GM10847 (cell line): Measurements from ENCODE around the gene OR2T8.

Experiments used
- POLR2A ChIP-seq: IDR thresholded peaks from 2 replicates; pipeline ENCODE4 v1.6.1; 2011; ENCODE audit not compliant: insufficient read length; ENCODE audit errors: extremely low read depth

OR2T8 gene, protein sequence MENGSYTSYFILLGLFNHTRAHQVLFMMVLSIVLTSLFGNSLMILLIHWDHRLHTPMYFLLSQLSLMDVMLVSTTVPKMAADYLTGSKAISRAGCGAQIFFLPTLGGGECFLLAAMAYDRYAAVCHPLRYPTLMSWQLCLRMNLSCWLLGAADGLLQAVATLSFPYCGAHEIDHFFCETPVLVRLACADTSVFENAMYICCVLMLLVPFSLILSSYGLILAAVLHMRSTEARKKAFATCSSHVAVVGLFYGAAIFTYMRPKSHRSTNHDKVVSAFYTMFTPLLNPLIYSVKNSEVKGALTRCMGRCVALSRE

DNA sequence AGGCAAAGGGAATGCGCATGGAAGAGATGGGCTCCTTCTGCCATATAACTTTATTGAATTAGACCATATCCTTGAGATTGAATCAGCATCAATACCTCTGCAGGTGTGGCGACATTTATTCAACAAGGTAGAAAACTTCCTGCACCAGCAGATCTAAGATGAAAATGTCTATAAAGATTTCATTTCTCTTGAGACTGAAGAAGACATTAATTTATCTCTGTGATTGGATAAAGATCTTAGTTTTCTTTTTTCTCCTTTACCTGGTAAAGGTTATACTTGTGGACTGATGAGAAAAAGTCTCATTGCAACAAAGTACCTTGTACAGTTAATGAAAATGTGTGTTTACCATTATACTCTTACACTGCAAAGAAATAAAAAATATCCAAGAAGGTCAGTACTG, at the start of gene OR2T8:
TSS of gene OR2T8 (plus strand) at position 301 of the 400 bp plus-strand sequence. CDS start 766 bp downstream, outside the sequence.
- no peak for TF ChIP-seq POLR2A

DNA sequence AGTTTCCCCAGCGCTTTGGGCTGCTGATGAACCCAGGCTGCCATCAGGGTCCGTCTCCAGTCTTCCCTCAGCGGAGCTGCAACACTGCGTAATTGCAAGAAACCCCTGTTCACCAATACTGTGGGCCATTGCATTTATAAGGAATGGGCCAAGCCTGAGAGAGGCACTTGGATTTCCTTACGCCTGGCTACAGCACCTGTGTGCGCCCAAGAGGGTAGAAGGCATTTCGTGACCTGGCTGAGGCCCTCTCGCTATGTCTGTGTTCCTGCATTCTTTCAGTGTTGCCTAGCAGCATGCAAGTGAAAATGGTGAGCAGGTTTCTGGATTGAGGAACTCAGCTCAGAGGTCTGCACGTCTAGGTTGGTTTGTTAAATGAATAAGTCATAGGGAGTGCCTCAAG, 36.7 kb upstream of the OR2T8 start:
- no peak for TF ChIP-seq POLR2A

DNA sequence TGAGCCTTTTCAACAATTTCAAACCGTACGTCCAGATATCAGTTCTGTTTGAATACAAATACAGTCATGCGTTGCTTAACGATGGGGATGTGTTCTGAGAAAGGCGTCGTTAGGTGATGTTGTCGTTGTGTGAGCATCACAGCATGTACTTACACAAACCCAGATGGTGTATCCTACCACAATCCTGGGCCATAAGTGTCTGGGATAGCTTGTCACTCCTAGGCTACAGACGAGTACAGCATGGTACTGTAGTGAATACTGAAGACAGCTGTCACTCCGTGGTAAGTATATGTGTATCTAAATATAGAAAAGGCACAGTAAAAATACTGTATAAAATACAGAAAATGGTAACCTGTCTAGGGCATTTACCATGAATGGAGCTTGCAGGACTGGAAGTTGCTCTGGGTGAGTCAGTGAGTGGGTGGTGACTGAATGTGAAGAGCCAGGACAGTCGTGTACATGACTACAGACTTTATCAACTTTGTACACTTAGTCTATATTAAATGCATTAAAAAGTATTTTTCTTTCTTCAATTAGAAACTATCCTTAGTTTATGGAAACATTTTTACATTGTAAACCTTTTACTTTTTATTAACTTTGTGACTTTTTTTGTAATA, 35.1 kb upstream of the OR2T8 start:
- TF ChIP-seq POLR2A, result no peak

DNA sequence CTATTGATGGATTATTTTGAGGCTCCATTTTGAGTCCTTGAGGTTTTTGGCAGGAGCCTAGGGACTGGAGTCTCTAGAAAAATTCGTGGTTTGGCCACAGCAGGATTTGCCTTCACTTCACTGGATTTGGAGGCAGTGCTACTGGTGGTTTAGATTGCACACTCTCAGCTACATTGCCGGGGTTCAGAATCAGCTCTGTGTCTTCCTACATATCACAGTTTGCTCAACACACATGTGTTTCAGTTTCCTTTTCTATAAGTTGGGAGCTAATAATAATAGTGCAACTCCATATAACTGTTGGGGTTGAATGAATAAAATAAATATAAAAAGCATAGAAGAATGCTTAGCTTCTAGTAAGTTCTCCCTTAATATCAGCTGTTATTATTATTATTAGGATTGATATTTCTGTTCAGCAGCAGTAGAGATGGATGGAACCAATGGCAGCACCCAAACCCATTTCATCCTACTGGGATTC, 24.9 kb upstream of the OR2T8 start, which contains the start of gene OR2W3:
TSS of gene OR2W3 (plus strand) at position 425 of the 475 bp plus-strand sequence. CDS start at position 425, 0 bp downstream.
- TF ChIP-seq POLR2A, result no peak

DNA sequence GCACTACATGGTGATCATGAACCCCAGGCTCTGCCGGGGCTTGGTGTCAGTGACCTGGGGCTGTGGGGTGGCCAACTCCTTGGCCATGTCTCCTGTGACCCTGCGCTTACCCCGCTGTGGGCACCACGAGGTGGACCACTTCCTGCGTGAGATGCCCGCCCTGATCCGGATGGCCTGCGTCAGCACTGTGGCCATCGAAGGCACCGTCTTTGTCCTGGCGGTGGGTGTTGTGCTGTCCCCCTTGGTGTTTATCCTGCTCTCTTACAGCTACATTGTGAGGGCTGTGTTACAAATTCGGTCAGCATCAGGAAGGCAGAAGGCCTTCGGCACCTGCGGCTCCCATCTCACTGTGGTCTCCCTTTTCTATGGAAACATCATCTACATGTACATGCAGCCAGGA, 24.1 kb upstream of the OR2T8 start:
- no peak for TF ChIP-seq POLR2A

DNA sequence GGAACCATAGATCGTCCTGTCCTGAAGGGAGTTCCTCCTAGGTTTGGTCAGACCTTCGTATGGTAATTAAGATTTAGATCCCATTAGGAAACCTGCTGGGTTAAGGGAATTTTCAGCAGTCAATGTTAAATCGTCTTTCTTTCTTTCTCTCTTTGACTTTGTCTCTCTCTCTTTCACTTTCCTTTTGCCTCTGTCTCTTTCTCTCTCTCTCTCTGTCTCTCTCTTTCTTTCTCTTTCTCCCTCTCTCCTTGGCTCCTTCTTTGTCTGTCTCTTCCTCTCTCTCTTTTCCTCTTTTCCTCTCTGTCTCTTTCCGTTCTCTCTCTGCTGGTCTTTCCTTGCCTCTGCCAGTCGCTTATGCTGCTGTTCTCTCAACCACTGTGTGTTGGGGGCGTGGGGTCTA, 15.9 kb upstream of the OR2T8 start:
- TF ChIP-seq POLR2A, result no peak

DNA sequence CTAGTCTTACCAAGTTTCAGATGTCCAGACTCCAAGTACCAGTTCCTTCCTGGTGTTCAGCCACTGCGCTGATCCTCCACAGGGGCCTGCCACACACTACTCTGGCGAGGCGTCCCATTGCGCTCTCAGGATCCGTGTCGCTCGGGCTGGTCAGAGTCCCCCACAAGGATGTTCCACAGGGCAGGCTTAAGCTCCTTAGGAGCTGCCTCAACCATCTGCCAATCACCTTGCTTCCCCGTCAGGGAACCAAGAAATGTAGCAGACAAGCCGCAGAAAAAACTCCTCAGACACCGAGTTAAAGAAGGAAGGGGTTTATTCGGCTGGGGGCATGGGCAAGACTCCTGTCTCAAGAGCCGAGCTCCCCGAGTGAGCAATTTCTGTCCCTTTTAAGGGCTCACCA, 14.9 kb upstream of the OR2T8 start:
- no peak for TF ChIP-seq POLR2A

DNA sequence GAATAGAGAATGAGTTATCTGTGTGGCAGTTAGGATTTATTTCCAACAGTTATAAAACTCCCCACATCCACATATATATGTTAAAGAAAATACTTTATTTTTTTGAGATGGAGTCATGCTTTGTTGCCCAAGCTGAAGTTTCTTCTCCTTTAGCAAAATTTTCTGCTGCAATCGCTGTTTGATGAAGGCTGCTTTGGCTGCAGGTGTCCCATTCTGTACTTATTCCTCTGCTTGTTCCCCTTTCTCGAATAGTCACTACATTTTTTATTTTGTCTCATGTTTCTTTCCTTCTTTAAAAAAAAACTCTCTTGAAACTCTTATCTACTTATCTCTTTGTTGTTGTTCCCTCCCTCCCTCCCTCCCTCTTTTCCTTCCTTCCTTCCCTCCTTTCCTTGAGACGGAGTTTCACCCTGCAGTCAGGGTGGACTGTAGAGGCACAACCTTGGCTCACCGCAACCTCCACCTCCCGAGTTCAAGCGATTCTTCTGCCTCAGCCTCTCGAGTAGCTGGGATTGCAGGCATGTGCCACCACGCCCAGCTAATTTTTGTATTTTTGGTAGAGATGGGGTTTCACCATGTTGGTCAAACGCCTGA, 14.0 kb upstream of the OR2T8 start:
- TF ChIP-seq POLR2A, result no peak

DNA sequence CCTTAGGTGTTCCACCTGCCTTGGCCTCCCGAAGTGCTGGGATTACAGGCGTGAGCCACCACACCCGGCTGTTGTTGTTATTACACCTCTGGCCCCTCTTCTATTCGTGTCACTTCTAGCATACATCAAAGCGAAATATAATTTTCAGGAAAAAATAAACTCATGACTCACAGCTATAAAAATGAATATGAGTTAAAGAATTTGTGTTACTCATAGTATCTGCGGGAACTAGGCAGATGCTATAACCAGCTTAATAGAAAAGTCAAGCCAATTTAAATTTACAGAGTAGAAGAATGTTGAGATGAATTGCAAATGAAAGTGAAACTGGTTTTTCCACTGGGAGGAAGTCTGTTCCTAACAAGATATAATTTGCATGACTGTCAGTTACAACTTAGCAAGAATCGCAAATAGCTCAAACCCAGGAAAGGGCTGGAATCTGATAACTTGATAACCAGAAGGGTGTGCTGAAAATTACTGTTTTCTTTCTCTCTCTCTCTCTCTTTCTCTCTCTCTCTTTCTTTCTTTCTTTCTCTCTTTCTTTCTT, 13.5 kb upstream of the OR2T8 start:
- TF ChIP-seq POLR2A, result no peak

DNA sequence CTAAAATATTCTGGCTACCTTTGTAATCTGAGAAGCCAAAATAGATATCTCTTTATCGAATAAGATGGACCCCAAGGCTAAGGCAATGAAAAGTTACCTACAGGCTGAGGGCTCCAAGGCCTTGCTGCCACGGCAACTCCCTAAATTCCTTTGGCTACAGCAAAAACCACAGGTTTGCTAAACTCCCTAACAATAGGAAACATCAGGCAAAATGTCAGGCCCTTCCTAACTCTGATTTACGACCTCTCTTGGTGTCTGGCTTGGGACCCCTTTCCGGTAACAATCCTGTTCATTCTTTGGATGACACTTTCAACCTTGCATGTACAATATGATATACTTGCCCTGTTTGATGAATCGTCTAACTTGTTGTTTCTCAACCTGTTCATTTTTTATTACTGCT, 11.3 kb upstream of the OR2T8 start:
- TF ChIP-seq POLR2A, result no peak

DNA sequence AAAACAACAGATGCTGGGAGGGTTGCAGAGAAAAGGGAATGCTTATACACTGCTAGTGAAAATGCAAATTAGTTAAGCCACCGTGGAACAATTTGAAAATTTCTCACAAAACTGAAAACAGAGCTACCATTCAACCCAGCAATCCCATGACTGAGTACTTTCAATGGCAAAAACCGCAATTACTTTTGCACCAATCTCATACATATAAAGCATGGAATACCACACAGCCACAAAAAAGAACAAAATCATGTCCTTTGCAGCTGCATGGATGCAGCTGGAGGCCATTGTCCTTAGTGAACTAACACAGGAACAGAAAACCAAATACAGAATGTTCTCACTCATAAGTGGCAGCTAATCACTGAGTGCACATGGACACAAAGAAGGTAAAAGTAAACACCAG, 6.3 kb upstream of the OR2T8 start:
- TF ChIP-seq POLR2A, result no peak

DNA sequence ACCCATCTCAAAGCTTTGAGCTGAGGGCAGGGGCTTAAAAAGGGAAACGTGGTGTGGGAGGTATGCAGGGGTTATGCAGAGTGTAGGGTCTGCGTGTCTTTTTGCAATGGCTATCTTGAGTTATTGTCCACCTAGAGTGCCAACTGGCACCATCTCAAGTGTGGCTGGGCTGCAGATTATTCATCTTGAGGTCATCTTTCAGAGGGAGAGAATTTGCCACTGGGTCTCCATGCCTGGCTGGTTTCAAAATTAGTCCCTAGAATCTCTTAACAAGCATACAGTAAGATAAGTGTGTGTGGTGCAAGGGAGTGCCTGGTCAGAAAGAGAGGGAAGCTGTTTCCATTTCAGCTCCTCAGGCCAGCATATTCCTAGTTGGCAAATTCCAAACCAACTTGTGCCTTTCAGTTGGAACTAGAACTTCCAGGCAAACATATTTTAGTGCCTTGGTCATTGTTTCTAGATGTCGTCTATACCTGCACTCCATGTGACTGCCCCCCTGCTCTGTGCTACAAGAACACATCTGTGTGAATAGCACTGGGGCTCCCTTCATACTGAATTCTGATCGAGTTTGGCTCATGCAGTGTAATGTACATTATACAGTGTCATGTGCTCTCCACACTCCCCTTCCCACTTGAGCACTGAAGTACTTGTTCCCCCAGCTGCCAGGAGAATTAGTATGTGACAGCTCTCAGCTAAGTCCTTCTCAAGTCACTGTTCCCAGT, 5.0 kb upstream of the OR2T8 start:
- TF ChIP-seq POLR2A, result no peak

DNA sequence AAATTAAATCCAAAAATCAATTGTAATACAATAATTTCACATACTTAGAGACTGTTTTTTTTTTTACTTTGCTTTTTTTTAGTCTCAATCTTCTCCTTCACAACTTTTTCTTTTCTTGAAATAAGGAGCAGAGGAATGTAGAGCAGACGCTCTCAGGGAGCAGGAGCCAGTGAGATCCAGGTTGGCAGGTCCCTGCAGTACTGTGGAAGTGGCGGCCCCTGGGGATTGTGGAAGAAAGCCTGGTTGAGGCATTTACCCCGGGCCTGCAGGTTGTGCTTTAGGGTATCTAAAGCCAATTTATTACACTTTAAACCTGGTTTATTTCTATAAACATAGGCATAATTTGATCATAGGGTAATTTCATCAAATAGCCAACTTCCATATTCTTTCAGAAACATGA, 3.9 kb downstream of the OR2T8 start:
- no peak for TF ChIP-seq POLR2A

DNA sequence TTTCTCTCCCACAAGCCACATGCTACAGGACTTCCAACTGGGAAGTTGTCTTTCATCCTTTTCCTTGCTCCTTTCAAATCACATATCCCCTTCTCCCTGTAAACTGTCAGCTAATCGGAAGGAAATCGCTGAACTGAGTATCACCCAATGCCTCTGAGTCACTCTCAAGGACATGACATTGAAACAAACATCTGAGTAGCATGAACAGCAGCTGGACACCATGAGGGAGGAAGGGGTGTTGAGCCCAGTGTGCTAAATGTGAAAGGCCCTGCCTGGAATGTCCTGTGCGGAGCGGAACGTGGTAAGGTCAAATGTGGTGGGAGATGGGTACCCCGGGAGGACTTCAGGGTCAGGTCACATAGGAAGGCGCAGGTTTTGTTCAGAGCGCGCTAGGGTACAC, 4.8 kb downstream of the OR2T8 start, which contains the start of gene OR2AJ1:
TSS of gene OR2AJ1 (plus strand) at position 22 of the 400 bp plus-strand sequence. CDS start 8,880 bp downstream, outside the sequence.
- TF ChIP-seq POLR2A, result no peak

DNA sequence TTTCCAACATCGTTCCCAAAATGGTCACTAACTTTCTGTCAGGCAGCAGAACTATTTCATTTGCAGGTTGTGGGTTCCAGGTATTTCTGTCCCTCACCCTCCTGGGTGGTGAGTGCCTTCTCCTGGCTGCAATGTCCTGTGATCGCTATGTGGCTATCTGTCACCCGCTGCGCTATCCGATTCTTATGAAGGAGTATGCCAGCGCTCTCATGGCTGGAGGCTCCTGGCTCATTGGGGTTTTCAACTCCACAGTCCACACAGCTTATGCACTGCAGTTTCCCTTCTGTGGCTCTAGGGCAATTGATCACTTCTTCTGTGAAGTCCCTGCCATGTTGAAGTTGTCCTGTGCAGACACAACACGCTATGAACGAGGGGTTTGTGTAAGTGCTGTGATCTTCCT, 13.9 kb downstream of the OR2T8 start:
- TF ChIP-seq POLR2A, result no peak
